ENCODE data around the gene SNTG2. TPM values are rescaled to one million over a fixed set of nuclear protein-coding genes. Genes with fewer than 3 reads are reported as not detected.

Gene SNTG2
- total and polyA plus RNA-seq, 2 donors (not counting 3 experiments of a cell fraction or from before 2014, with no cell fraction given): not detected

GRCh38 chr2:963876-964275 is 13.2 kb downstream of the SNTG2 start:
- no peak for TF ChIP-seq GATA2 (IDR thresholded peaks at IDR 0.05; ENCODE audit: insufficient read depth, insufficient read length, low read depth, low read length)
- TF ChIP-seq FOS (IDR thresholded peaks at IDR 0.05; ENCODE audit: borderline replicate concordance, insufficient read depth, low read length): no peak
- TF ChIP-seq POLR2A (IDR thresholded peaks at IDR 0.05; ENCODE audit: low read depth, low read length): no peak
- no peak for TF ChIP-seq MAX (IDR thresholded peaks at IDR 0.05; ENCODE audit: insufficient read depth, insufficient read length)
- TF ChIP-seq POLR2AphosphoS5 (IDR thresholded peaks at IDR 0.05; ENCODE audit: insufficient read depth, low read depth, low read length): no peak
- no peak for TF ChIP-seq EZH2 (IDR thresholded peaks at IDR 0.05; ENCODE audit: borderline replicate concordance, low read depth, low read length, severe bottlenecking)
- TF ChIP-seq, protein P1, sequence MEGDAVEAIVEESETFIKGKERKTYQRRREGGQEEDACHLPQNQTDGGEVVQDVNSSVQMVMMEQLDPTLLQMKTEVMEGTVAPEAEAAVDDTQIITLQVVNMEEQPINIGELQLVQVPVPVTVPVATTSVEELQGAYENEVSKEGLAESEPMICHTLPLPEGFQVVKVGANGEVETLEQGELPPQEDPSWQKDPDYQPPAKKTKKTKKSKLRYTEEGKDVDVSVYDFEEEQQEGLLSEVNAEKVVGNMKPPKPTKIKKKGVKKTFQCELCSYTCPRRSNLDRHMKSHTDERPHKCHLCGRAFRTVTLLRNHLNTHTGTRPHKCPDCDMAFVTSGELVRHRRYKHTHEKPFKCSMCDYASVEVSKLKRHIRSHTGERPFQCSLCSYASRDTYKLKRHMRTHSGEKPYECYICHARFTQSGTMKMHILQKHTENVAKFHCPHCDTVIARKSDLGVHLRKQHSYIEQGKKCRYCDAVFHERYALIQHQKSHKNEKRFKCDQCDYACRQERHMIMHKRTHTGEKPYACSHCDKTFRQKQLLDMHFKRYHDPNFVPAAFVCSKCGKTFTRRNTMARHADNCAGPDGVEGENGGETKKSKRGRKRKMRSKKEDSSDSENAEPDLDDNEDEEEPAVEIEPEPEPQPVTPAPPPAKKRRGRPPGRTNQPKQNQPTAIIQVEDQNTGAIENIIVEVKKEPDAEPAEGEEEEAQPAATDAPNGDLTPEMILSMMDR (IDR thresholded peaks at IDR 0.05; ENCODE audit: extremely low read depth in 1 of 2, insufficient read depth in 1 of 2, low read depth in 1 of 2, low read length in 2 of 2): no peak
- TF ChIP-seq JUN (IDR thresholded peaks at IDR 0.05; ENCODE audit: borderline replicate concordance, insufficient read depth, insufficient read length, low read depth): no peak
- TF ChIP-seq MYC (IDR thresholded peaks at IDR 0.05; ENCODE audit: low read depth, low read length): no peak
- CTCF ChIA-PET: no interaction called here
- FAIRE-seq (no peak), DNase-seq (ENCODE audit: low read depth, low spot score) (no peak)
- no peaks in the 10 kb centered on the region for H3K4me1 ChIP-seq (ENCODE audit: control insufficient read depth, extremely low read depth, insufficient read depth, low read length)
- H3K9ac ChIP-seq (replicated peaks; ENCODE audit: extremely low read depth, insufficient read depth, low read length): no peak overlapping the region
- no peak overlapping the region for H3K4me2 ChIP-seq (ENCODE audit: insufficient read depth, low read length)
- no peak overlapping the region for H3K27ac ChIP-seq (ENCODE audit: insufficient read depth, low read depth, low read length)
- BruUV-seq (replicated peaks): no TSS peak
- H4K20me1 ChIP-seq (replicated peaks; ENCODE audit: control insufficient read depth, extremely low read depth, insufficient read depth, low read length): no peaks in the 10 kb centered on the region
- no peaks in the 10 kb centered on the region for H3K27me3 ChIP-seq (ENCODE audit: control insufficient read depth in 2 of 2, insufficient read depth in 2 of 2, low read length in 2 of 2)
- intact Hi-C loops (cut with micrococcal nuclease): no loop called here
- POLR2A ChIA-PET: no interaction called here
- no peaks in the 10 kb centered on the region for H3K9me1 ChIP-seq (replicated peaks; ENCODE audit: control insufficient read depth, extremely low read depth, insufficient read depth, low read length)
- no peaks in the 10 kb centered on the region for H3K79me2 ChIP-seq (ENCODE audit: control insufficient read depth, insufficient read depth, low read length)
- H3K4me3 ChIP-seq (replicated peaks in 1 of 3; ENCODE audit: insufficient read depth in 1 of 3, low read depth in 1 of 3, low read length in 3 of 3): no peak overlapping the region
- H3K36me3 ChIP-seq (ENCODE audit: control insufficient read depth in 2 of 2, extremely low read depth in 1 of 2, insufficient read depth in 2 of 2, low read length in 2 of 2): no peaks in the 10 kb centered on the region
- no peaks in the 10 kb centered on the region for H3K9me3 ChIP-seq (replicated peaks; ENCODE audit: control insufficient read depth, insufficient read depth, low read length)
- no peak overlapping the region for H2AFZ ChIP-seq (ENCODE audit: low read depth, low read length)
- dilution Hi-C loops (cut with MboI; ENCODE audit: extremely low pct_ligation_motif_present, low sequenced_read_pairs): no loop called here
